Measurements from ENCODE around the gene KCND3. TPM values are rescaled to one million over a fixed set of nuclear protein-coding genes. Genes with fewer than 3 reads are reported as not detected.

KCND3 gene
- polyA plus RNA-seq, 3 donors: not detected

- DNase-seq: no peak
- Histone ChIP-seq H3K4me2 (replicated peaks; ENCODE audit: extremely low read depth, low read length, poor library complexity, severe bottlenecking) (no peak overlapping the region), H3K4me3 (replicated peaks in 1 of 3; ENCODE audit: low read depth in 2 of 3, low read length in 3 of 3) (no peak overlapping the region), H3K27ac (ENCODE audit: low read depth in 1 of 2, low read length in 2 of 2) (no peak overlapping the region), H3K27me3 (ENCODE audit: control insufficient read depth in 2 of 2, insufficient read depth in 2 of 2, low read length in 2 of 2) (no peaks in the 10 kb centered on the region), H3K9ac (ENCODE audit: insufficient read depth, low read length, poor library complexity, severe bottlenecking) (no peak overlapping the region), H4K20me1 (ENCODE audit: insufficient read depth, low read length) (no peaks in the 10 kb centered on the region), H3K9me3 (replicated peaks in 1 of 2; ENCODE audit: control insufficient read depth in 1 of 2, insufficient read depth in 1 of 2, low read length in 2 of 2) (no peaks in the 10 kb centered on the region), H3K36me3 (replicated peaks in 1 of 2; ENCODE audit: control insufficient read depth in 1 of 2, insufficient read depth in 2 of 2, low read length in 2 of 2) (no peaks in the 10 kb centered on the region), H2AFZ (ENCODE audit: insufficient read depth, low read depth, low read length, poor library complexity, severe bottlenecking) (no peak overlapping the region), H3K4me1 (ENCODE audit: control insufficient read depth in 1 of 2, insufficient read depth in 2 of 2, low read length in 2 of 2) (no peaks in the 10 kb centered on the region), H3K79me2 (ENCODE audit: insufficient read depth, low read length) (no peaks in the 10 kb centered on the region)
- WGBS (ENCODE audit: insufficient coverage): 100% methylated on average over 5 of the region's 7 CpGs
- Mint-ChIP-seq H3K27me3 (ENCODE audit: low read depth in 3 of 3) (peaks cover 2 to 13% (median 8%) of the 10 kb centered on the region in 3 donors), H3K4me3 (peak overlapping the region in 1 of 2 donors; percentile 66), H3K27ac (no peak overlapping the region), H3K4me1 (no peaks in the 10 kb centered on the region), H3K36me3 (no peaks in the 10 kb centered on the region), H3K9me3 (no peaks in the 10 kb centered on the region)
- intact Hi-C loops (cut with micrococcal nuclease): no loop called here
- no peak for TF ChIP-seq CTCF (IDR thresholded peaks at IDR 0.05)
Observed at GRCh38 chr1:112006416-112007025, 17.1 kb upstream of the KCND3 start.

- Histone ChIP-seq H2AFZ (ENCODE audit: insufficient read depth, low read depth, low read length, poor library complexity, severe bottlenecking) (no peak overlapping the region), H3K9ac (ENCODE audit: insufficient read depth, low read length, poor library complexity, severe bottlenecking) (no peak overlapping the region), H3K4me2 (replicated peaks; ENCODE audit: extremely low read depth, low read length, poor library complexity, severe bottlenecking) (no peak overlapping the region), H3K27ac (ENCODE audit: low read depth in 1 of 2, low read length in 2 of 2) (no peak overlapping the region), H3K4me3 (replicated peaks in 1 of 3; ENCODE audit: low read depth in 2 of 3, low read length in 3 of 3) (no peak overlapping the region), H3K27me3 (ENCODE audit: control insufficient read depth in 2 of 2, insufficient read depth in 2 of 2, low read length in 2 of 2) (no peaks in the 10 kb centered on the region), H3K79me2 (ENCODE audit: insufficient read depth, low read length) (no peaks in the 10 kb centered on the region), H3K4me1 (ENCODE audit: control insufficient read depth in 1 of 2, insufficient read depth in 2 of 2, low read length in 2 of 2) (no peaks in the 10 kb centered on the region), H4K20me1 (ENCODE audit: insufficient read depth, low read length) (no peaks in the 10 kb centered on the region), H3K9me3 (replicated peaks in 1 of 2; ENCODE audit: control insufficient read depth in 1 of 2, insufficient read depth in 1 of 2, low read length in 2 of 2) (no peaks in the 10 kb centered on the region), H3K36me3 (replicated peaks in 1 of 2; ENCODE audit: control insufficient read depth in 1 of 2, insufficient read depth in 2 of 2, low read length in 2 of 2) (no peaks in the 10 kb centered on the region)
- Mint-ChIP-seq H3K9me3 (no peaks in the 10 kb centered on the region), H3K36me3 (no peaks in the 10 kb centered on the region), H3K4me3 (no peak overlapping the region), H3K27me3 (ENCODE audit: low read depth in 3 of 3) (peaks cover 3 to 13% (median 7%) of the 10 kb centered on the region in 3 donors), H3K4me1 (peaks cover 2% of the 10 kb centered on the region), H3K27ac (no peak overlapping the region)
- TF ChIP-seq CTCF (IDR thresholded peaks at IDR 0.05): no peak
- 80% methylated on average over 1 of the region's 2 CpGs for WGBS (ENCODE audit: insufficient coverage)
- intact Hi-C loops (cut with micrococcal nuclease): no loop called here
- no peak for DNase-seq
Observed at GRCh38 chr1:112004076-112004475, 14.6 kb upstream of the KCND3 start.

Data from CD14-positive monocyte (primary cell).